Activated CD8-positive, alpha-beta memory T cell treated with anti-CD3 and anti-CD28 coated beads, Interleukin-2, amount 10 ng/mL, durations not matched to agents 7 days and 5 days (primary cell): ENCODE measurements around the gene NFE2L1. TPM values are rescaled to one million over a fixed set of nuclear protein-coding genes. Genes with fewer than 3 reads are reported as not detected.

Experiments used
- microRNA-seq: library from miRNA; unstranded; fragments of <30 nt; microRNA quantifications from one replicate; pipeline ENCODE4 v1.2.0, GENCODE V29; 2022
- total RNA-seq, 2 experiments: library from RNA; stranded (reverse); gene quantifications; one replicate each; pipeline ENCODE4 v1.2.3, GENCODE V29; 2021

NFE2L1 gene
- total RNA-seq, 2 experiments from 2014 or later = 56.1 to 80.8 TPM

Small RNAs within 50 kb of the gene (microRNA-seq; reads per million reads assigned to microRNA genes)
- gene MIR152 = 152 reads per million, percentile 70 among the genes with 10 or more reads in this experiment

Other genes with a start within 250 kb of the NFE2L1 start
- gene OSBPL7, start 226.6 kb upstream of the NFE2L1 start, total RNA-seq = 10 to 100 TPM; 30.3 to 47.8 TPM
- gene MRPL10, start 216.8 kb upstream of the NFE2L1 start, total RNA-seq = 10 to 100 TPM; 54.4 to 64.9 TPM
- under 1 TPM; 0.14 to 0.44 TPM for gene LRRC46, start 216.7 kb upstream of the NFE2L1 start, total RNA-seq
- 10 to 100 TPM; 28.1 to 33.8 TPM for gene SCRN2, start 207.1 kb upstream of the NFE2L1 start, total RNA-seq
- gene SP6, start 197.2 kb upstream of the NFE2L1 start, total RNA-seq = under 1 TPM in 1 of 2 experiments, not detected in 1; 0.12 TPM
- gene SP2, start 152.1 kb upstream of the NFE2L1 start, total RNA-seq = 10 to 100 TPM; 21.7 to 22.9 TPM
- 10 to 100 TPM; 28.0 to 30.4 TPM for gene PNPO, start 106.8 kb upstream of the NFE2L1 start, total RNA-seq
- not detected for gene PRR15L, start 90.5 kb upstream of the NFE2L1 start, total RNA-seq
- gene CDK5RAP3, start 77.2 kb upstream of the NFE2L1 start, total RNA-seq = 100 to 1,000 TPM; 215 to 262 TPM
- gene COPZ2, start 10.6 kb upstream of the NFE2L1 start, total RNA-seq = 10 to 100 TPM in 1 of 2 experiments, 1 to 10 TPM in 1; 5.4 to 14.1 TPM
- gene CBX1, start 53.1 kb downstream of the NFE2L1 start, total RNA-seq = 10 to 100 TPM; 46.3 to 47.8 TPM
- gene SNX11, start 59.4 kb downstream of the NFE2L1 start, total RNA-seq = 10 to 100 TPM; 25.1 to 32.6 TPM